GM21723 (cell line): ENCODE results near the gene DIP2C.
"Not testable (repeated sequence)": the region's sequence is repeated elsewhere in the genome, so short reads cannot be mapped to it uniquely, and the experiment has no call there.

Experiments used
- ATAC-seq: cut with Tn5 transposase; IDR thresholded peaks from one replicate; pipeline ENCODE4 v1.9.1; 2021; ENCODE audit warnings: mild to moderate bottlenecking, moderate library complexity; ENCODE audit not compliant: unreplicated experiment

Gene DIP2C

DNA sequence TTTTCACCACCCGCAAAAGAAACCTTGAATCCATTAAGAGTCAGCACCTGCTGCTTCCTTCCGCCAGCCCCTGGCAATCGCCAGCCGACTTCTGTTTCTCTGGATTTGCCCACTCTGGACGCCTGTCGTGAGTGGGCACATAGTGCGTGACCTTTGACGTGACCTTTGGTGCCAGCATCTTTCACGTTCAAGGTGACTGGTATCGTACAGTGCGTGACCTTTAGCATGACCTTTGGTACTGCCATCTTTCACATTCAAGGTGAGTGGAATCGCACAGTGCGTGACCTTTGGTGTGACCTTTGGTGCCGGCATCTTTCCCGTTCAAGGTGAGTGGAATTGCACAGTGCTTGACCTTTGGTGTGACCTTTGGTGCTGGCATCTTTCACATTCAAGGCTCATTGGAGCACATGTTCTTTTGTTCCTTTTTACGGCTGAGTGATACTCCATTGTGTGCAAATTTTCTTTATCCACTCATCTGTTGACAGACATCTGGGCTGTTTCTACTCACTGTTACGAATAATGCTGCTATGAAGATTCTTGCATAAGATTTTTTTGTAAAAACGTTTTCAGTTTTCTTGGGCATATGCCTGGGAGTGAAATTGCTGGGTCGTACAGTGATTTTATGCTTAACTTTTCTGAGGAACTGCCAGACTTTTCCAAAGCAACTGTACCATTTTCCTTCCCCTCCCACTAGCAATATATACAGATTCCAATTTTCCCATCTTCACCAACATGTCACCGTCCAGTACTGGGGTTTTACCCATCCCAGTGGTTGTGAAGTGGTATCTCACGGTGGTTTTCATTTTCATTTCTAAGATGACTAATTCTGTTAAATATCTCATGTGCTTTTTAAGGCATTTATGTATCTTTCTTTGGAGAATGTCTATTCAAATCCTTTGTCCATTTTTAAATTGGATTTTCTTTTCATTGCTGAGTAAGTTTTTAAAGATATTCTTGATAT lies 145.3 kb downstream of the DIP2C start:
- ATAC-seq = no peak

DNA sequence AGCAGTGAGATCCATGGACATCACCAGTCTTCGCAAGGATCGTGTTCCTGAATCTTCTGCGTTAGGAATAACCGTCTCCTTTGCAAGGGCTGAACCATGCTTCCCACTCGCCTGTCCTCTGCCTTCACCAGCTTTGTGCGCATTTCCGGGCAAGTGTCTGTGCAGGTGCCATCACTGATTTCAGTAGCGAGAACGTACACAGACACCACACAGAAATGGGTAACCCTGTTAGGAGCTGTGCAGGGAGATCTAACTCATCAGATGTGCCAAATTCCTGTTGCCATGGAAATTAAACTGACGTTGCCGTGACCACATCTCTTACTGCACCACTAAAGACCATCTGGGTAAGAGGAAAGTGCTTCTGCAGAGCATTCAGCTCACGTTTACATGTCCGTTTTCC lies 146.3 kb downstream of the DIP2C start:
- no peak for ATAC-seq

DNA sequence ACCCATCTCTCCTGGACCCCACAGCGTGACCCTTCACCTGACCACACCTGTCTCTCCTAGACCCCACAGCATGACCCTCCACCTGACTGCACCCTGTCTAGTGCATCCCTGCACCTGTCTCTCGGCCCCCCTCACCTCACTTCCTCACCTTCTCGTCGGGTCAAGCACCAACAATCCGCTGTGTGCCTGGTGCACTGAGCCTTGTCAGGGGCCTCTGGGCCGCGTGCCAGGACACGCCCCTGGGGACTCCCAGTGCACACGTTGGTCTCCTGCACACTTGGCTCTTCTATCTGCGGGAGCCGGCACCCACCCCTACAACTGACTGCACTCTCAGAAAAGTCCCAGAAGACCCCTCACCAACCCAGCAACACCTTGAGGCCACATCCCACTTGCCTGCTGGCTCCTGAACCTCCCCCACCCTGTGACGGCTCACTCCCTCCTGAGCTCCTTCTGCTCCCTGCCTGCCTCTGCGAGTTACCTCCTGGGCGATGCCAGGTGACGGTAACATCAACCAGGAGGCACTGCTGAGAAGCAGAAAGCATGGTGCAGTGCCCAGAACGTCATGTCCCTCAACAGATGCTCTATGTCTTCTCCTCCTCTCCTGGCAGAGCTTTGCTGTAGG lies 147.6 kb downstream of the DIP2C start:
- ATAC-seq = no peak

DNA sequence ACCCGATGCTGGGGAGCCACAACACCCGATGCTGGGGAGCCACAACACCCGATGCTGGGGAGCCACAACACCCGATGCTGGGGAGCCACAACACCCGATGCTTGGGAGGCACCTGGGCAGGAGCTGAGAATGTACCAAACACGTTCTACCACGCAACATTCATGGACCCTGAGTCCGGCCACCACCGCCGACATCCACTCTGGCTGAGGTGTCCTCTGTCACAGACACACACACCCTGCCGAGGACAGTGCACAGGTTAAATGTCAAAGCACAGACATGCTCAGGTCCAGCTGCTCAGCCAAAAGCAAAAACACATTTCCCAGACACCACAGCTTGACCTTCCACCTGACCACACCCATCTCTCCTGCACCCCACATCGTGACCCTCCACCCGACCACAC lies 148.4 kb downstream of the DIP2C start:
- ATAC-seq = no peak

DNA sequence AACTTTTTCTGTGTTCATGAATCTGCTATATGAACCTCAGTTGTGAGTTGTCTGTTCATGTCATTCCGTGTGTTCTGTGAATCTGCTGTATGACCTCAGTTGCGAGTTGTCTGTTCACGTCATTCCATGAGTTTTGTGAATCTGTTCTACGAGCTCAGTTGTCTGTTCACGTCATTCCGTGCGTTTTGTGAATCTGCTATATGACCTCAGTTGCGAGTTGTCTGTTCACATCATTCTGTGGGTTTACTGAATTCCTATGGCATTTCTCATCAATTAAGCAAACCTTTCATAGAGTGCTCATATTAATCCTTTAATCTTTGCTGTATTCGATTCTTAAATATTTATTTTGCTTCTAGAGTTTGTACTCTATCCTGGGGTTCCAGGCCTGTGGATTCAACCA lies 150.6 kb downstream of the DIP2C start:
- no peak for ATAC-seq

DNA sequence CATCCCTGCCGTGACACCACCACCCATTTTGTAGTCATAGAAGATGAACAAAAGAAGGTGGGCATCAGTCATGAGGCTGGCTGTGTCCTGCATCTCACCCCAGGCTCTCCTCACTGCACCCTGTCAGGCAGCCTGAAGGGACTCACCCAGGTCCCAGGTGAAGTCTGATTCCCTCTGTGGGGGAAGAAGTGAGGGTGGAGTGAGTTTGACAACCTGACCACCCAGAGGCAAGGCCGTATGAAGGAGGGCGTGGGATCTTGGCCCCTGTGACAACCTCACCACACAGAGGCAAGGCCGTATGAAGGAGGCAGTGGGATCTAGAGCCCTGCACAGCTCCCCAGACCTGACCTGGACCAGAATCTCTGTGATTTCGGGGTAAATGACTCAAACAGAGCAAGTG lies 152.5 kb downstream of the DIP2C start:
- no peak for ATAC-seq

DNA sequence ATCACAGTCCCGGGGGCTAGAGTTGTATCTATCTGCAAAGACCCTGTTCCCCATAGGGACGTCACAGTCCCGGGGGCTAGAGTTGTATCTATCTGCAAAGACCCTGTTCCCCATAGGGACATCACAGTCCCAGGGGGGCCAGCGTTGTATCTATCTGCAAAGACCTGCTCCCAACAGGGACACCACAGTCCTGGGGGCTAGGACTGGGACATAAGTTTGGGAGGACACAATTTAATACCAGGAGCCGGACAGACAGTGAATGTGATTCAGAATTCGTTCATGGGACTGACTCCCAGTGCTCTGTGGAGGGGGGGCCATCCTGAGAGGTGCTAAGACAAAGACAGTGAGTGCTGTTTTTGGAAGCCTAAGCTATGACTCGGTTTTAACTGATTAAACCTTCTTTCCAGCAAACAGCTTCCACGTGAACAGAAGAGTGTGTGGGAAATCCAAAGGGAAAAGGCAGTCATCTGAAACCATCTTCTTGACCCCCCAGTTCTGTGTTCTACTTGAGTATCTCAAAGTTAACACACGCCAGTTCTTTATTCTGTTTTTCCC lies 153.0 kb downstream of the DIP2C start:
- ATAC-seq = no peak

DNA sequence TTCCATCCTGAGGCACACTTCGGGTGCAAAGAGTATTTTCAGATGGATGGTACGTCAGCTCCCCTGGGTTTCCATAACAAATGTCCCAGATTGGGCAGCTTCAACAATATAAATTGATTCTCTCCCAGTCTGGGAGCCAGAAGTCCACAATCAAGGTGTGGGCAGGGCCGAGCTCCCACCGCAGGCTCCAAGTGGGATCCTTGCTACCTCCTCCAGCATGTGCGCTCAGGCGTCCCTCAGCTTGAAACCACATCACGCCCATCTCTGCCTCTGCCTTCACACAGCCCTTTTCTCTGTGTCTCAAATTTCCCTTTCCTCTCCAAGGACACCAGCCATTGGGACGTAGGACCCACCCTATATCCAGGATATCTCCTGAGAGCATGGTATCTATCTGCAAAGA lies 153.5 kb downstream of the DIP2C start:
- ATAC-seq = no peak

DNA sequence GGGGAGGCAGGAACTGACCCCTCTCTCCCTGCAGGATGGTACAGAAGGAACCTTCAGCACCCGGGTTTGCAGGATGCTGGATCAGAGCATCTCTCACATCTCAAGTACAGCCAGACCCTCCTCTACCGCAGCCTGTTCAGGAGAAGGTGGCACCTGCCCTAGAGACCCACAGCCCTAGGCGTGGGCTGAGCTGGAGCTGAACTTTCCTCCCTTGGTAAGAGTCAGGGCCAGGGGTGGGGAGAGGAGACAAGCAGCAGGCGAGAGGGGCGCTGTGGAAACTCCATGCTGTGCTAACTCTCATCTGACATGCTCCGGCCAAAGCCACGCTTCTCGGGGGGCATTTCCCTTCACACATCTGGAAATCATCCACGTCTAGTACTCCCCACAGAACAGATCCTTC lies 154.4 kb downstream of the DIP2C start:
- no peak for ATAC-seq

DNA sequence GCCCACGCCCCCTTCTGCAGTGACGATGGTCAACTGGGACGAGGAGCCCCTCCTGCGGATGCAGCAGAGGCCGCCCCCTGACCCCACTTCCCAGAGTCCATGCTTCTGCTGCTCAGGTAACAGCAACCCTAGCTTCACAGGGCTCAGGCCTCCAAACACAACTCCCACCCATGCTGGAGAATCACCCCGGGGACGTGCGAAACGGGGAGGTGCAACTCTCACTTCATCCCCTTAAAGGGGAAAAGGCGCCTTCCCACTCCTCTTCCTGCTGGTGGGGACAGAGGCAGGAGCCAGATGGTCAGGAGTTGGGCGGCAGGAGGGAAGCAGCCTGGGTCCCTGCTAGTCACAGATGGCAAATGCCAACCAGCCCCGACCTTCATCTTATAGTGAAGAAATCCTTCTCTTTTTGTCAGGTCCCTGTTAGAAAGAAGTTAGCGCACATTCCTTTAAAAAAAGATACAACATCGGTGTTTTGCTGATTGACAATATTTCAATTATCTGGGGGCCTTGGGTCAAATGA lies 155.4 kb downstream of the DIP2C start:
- ATAC-seq = no peak

DNA sequence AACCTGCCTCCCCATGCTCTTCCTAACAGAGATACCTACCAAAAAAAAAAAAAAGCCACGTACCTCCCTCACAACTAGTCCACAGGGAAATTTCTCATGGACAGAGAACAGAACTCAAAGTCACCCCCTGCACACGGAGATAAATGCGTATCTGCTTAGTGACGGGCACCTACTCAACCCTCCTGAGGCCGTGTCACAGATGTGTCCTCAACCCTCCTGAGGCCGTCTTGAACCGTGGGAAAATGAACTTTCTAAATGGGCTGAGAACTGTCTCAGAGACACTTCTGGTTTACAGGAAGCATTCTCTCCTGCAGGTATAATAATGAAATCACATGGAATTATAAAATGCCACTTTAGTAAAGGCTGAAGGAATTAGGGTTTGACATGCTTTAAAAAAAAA lies 155.9 kb downstream of the DIP2C start:
- no peak for ATAC-seq

DNA sequence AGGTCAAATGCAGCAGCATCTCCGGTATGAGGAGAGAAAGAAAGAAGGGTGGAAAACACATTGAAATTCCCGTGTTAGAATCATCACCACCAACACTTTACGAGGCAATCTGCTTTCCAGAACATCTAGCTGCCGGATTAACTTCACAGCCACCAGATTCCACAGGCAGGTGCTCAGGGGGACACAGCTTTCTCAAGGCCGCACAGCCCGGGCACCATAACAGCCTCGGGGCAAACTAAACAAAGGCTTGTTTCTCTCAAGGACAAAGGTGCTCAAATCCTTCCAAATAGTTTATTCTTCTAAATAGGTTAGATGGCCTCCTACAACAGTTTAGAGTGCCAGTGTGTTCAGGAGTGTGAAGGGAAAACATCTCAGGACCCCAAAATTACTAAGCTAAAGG lies 156.3 kb downstream of the DIP2C start:
- ATAC-seq = no peak

DNA sequence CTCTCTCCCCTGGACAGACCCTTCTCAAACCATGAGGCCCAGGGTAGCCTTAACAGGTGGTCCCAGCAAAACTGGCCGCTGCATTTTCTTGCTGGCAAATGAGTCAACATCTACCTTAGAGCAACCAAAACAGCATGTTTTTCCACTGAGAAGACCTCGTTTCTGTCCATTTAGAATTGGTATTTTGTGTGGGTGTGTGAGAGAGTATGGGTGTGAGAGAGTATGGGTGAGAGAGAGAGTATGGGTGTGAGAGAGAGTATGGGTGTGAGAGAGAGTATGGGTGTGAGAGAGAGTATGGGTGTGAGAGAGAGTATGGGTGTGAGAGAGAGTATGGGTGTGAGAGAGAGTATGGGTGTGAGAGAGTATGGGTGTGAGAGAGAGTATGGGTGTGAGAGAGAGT lies 157.1 kb downstream of the DIP2C start:
- not testable (repeated sequence) for ATAC-seq

DNA sequence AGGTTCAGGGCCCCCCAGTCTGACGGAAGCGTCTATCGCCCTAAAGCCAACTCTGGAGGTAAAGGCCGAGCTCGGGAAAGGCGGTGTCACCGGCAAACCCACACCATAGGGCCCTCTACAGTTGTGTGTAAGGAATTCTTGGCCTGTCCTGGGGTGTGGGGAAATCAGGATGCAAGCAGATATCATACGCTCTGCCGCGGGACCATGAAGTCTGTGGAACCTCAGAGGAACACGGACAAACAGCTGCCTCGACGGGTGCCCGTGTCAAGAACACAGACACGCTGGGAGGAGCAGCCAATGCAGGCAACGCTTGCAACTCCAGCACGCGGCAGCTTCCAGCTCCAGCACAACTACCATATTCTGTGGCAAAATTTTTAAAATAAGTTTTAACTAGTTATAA lies 157.9 kb downstream of the DIP2C start:
- no peak for ATAC-seq

DNA sequence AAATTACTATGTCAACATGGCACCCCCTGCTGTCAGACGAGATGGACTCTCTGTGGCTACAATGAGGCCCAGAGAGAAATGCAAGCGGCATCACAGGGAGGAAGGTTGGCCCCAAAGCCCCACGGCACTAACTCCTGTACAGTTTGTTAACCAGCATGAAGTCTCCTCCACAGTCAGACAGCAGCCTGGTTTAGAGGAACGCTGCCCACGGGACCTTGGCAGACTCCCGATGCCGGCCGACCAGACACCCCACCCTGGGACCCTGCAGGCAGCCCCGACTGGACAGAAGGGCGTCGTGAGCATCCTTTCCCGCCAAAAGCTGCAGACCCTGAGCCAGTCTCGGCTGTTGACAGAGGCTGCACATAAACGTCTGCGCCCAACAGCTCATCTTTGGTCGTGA lies 158.8 kb downstream of the DIP2C start:
- no peak for ATAC-seq

DNA sequence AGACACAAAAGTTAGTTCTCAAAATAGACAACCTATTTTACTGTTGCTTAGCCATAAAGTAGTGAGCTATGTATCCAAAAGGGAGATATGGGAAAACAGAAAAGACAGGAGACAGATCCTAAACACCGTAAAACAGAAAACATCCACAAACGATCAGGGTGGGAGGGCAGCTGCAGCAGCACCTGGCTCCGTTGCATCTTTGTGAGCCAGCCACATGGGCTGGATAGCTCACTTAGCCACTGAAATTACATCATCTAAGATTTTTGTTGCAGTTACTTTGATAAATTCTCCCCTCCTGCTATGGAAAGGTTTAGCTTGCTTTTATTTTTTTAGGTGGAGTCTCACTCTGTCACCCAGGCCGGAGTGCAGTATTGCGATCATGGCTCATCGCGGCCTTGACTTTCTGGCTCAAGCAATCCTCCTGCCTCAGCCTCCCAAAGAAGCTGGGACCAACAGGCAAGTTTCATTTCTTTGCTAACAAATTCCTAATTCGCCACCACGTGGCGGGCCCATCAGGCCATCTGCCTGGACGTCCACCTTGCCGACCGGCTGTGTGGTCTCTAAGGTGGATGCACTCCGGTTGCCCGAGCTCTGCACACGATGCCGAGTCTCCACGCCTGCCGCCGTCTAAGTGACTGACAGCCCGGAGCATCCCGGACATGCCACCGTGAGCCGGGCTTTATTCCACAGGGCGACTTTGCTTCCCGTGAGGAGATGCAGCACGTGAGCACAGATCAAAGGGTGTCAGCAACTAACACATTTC lies 159.8 kb downstream of the DIP2C start:
- no peak for ATAC-seq

DNA sequence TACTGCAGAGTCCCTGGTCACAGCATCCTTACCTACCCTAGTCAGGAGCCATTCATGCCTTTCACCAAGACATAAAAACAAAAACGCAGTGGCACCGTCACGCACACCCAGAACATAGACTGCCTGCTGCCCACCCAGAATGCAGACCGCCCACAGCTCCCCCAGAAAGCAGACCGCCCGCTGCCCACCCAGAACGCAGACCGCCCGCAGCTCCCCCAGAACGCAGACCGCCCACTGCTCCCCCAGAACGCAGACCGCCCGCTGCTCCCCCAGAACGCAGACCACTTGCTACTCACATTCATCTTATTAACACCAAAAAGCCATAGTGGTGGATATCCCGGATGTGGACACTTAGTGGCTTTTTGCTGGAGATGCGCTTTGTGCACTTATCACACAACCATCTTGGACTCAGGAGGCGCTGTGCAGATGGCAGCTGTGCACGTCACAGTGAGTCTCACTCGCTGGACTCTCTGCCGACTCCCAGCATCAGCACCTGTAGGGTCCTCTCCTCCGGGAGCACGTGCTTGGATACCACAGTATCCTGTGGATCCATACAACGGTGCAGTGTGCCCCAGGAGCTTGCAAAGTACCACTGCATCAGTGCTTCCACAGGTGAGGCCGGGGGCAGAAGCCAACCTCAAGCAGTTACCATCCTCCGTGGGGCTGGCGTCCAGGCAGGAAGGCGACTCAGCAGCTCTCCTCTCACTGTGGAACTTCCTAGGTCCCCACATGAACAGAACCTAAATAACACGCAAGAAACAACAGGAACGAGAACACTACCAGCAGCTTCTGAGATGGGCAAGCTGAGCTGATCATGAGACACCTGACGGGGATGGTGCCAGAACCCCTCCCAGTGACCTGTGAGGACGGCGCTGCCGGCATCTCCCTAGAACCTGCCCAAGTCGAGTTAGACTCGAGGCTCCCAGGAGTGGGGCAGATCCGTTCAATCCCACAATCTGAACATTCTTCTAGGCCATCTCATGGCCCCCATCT lies 161.0 kb downstream of the DIP2C start:
- no peak for ATAC-seq

DNA sequence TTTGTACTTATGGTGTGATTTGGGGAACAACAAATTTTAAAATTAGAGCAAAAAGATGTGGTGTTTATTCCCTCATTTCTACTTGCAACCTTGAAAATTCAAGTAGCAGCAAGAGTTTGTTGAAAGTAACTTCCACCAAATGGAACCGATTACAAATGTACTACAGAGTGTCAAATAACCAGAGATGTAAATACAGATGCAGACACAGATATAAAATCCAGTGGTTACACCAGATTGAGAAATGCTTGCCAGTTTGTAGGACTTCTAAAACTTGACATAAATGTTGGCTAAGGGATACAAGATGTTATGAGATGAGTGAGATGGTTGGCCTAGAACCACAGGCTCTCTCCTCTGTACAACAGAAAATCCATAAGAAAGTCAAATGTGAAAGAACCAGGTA lies 162.1 kb downstream of the DIP2C start:
- no peak for ATAC-seq

DNA sequence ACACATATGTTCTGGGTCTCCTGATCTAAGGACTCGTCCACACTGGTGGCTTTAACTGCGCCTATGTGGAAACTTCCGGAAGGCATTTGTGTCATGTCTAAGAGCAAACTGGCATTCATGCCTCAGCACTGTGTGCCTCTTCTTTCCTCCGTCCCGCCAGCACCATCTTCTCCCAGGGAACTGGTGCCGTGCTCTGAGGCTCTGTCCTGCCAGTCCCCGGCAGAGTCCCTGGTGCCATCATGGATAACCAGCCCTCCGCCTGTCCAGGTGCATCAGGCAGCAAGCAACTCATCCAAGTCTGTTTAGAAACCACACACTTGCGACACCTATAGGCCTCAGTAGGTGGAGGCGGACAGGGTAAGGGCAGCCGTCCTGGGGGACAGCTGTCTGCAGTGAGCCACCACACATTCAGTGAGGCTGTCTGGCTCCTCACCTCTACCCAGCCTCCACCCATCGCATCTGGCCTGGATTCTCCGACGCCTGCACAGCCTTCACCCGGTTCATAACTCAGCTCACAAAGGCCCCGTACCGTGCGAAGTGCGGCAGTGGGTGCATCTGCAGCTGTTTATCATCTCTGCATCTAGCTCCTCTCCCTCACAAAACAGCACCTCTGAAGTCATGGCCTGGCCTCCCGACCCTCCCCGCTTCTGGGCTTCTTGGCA lies 162.7 kb downstream of the DIP2C start:
- ATAC-seq = no peak
